GM23248 (cell line): Measurements from ENCODE around the gene WDR7.

Experiments
- EZH2 ChIP-seq: fragments of 200-600 bp; sonication (generic); IDR thresholded peaks from 2 replicates; pipeline ENCODE4 v1.6.1; 2018; ENCODE audit warnings: antibody characterized with exemption, mild to moderate bottlenecking; ENCODE audit not compliant: insufficient read depth, poor library complexity, severe bottlenecking
- EZH2phosphoT487 ChIP-seq: fragments of 200-600 bp; sonication (generic); IDR thresholded peaks from 2 replicates; pipeline ENCODE4 v1.6.1; 2018; ENCODE audit warnings: antibody characterized with exemption, moderate library complexity, mild to moderate bottlenecking, low read depth; ENCODE audit not compliant: insufficient read depth

DNA sequence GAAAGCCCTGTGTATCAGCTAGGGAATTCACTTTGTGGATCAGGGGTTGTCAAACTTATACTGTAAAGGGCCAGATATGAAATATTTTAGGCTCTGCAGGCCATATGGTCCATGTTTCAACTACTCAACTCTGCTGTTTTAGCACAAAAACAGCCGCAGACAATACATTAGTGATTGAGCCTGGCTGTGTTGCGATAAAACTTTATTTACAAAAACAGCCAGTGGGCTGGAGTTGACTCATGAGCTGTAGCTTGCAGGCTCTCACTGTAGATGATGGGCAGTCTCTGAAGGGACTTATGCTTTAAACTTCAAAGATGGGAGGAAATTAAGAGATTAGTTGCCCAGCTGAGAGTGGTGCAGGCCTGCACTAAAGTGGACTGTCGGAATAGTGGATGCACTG lies 33.1 kb downstream of the WDR7 start:
- TF ChIP-seq EZH2phosphoT487 (no peak), EZH2 (no peak)
